ENCODE results near the gene QPCTL. TPM values are rescaled to one million over a fixed set of nuclear protein-coding genes. Genes with fewer than 3 reads are reported as not detected.
A peak's percentile ranks its signal among the peaks of the same experiment; 100 is the strongest.

Gene QPCTL
- total and polyA plus RNA-seq, 2 of the 13 experiments (the other 11 are each of a cell fraction or from before 2014, with no cell fraction given): 16.0 to 19.1 TPM

DNA sequence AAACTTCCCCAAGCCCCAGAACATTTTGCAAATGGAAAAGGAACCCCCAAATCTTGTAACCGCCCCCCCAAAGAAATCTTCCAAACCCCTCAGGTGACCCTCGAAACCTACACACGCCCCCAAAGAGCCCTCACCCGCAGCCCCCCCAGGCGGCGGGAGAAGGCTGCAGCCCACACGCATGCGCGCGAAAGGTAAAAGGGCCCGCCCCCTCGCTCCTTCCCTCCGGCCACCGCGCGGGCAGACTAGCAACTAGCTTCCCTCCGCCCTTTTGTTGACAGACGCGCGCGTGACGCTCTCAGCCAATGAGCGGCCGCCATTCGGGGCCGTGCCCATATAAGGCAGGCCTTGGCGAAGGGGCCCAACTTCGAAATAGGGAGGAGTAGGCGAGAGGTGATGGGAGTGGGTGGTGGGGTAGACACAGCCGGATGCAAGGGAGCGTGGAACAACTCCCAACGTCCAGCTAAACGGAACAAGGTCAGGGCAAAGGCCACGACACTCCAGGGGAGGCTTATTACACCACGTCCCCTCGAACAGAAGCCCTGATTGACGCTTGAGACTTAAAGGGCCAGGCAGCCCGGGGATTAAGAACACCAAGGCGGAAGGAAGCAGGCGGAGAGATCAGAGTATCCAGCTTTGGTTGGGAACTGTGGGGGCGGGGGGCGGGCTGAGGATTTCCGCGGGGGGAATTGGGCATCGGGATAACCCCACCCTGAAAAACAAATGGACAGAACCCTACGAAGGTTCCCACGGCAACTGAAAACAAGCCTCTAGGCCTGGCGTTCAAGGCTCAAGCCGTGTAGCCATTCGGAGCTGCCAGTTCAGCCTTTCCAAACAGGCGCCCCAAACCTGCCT is 24.9 kb downstream of the QPCTL start (continued):
- TF ChIP-seq, protein P1, sequence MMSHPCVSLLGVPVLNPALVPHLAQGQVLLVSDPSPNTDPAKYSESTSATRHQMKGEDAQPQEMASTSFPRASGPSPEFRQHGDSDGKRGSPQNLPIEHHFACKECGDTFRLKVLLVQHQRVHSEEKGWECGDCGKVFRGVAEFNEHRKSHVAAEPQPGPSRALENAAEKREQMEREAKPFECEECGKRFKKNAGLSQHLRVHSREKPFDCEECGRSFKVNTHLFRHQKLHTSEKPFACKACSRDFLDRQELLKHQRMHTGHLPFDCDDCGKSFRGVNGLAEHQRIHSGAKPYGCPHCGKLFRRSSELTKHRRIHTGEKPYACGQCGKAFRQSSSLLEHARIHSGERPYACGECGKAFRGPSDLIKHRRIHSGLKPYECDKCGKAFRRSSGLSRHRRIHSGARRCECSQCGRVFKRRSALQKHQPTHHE (CRISPR knock-in tag; IDR thresholded peaks at IDR 0.05; ENCODE audit: borderline replicate concordance): no peak; the same call in 1 of the 2 replicates
- TF ChIP-seq HNRNPLL (IDR thresholded peaks at IDR 0.05; ENCODE audit: low read depth, low read length, poor library complexity, severe bottlenecking) (peak; percentile 68), ZIK1 (CRISPR knock-in tag; IDR thresholded peaks at IDR 0.05; ENCODE audit: borderline replicate concordance, low read depth) (0 out of 2 replicates have a peak, but pooled peaks have one; percentile 61), RBM39 (IDR thresholded peaks at IDR 0.05; ENCODE audit: low read depth, low read length, poor library complexity, severe bottlenecking) (peak; percentile 58), PBX2 (CRISPR knock-in tag; IDR thresholded peaks at IDR 0.05) (peak; percentile 85), ZFP36L2 (CRISPR knock-in tag; IDR thresholded peaks at IDR 0.05) (no peak), ZBTB42 (CRISPR knock-in tag; IDR thresholded peaks at IDR 0.05) (no peak), ELF1 (CRISPR knock-in tag; IDR thresholded peaks at IDR 0.05) (peak; percentile 74), ZMYM3 (CRISPR knock-in tag; IDR thresholded peaks at IDR 0.05) (peak; percentile 87), TARDBP (CRISPR knock-in tag; IDR thresholded peaks at IDR 0.05) (peak; percentile 93), ZFP82 (CRISPR knock-in tag; IDR thresholded peaks at IDR 0.05; ENCODE audit: borderline replicate concordance) (0 out of 2 replicates have a peak, but pooled peaks have one; percentile 36), HNF4G (IDR thresholded peaks at IDR 0.05; ENCODE audit: borderline replicate concordance, low read depth, low read length) (peak; percentile 71; the same call in 1 of the 2 replicates), HNF4G (CRISPR knock-in tag; IDR thresholded peaks at IDR 0.05; ENCODE audit: borderline replicate concordance, low read depth) (no peak), SOX13 (IDR thresholded peaks at IDR 0.05) (no peak), SOX13 (CRISPR knock-in tag; conservative IDR thresholded peaks at IDR 0.05 in 1 of 2, IDR thresholded peaks at IDR 0.05 in 1 of 2) (0 out of 4 replicates have a peak, but pooled peaks of 1 of the 2 experiments have one; percentile 55), ZNF484 (CRISPR knock-in tag; IDR thresholded peaks at IDR 0.05; ENCODE audit: borderline replicate concordance, low read depth) (no peak), ZBTB21 (CRISPR knock-in tag; IDR thresholded peaks at IDR 0.05) (no peak), NR2F2 (IDR thresholded peaks at IDR 0.05; ENCODE audit: borderline replicate concordance, low read depth) (peak; percentile 89), GATAD1 (CRISPR knock-in tag; IDR thresholded peaks at IDR 0.05) (peak; percentile 80), HMG20A (CRISPR knock-in tag; IDR thresholded peaks at IDR 0.05; ENCODE audit: borderline replicate concordance) (peak; percentile 39; the same call in 1 of the 2 replicates), PPARG (CRISPR knock-in tag; conservative IDR thresholded peaks at IDR 0.05) (peak; percentile 99), LCORL (IDR thresholded peaks at IDR 0.05) (no peak), LCORL (CRISPR knock-in tag; IDR thresholded peaks at IDR 0.05) (peak; percentile 88), BRD4 (CRISPR knock-in tag; IDR thresholded peaks at IDR 0.05) (no peak), ZNF337 (CRISPR knock-in tag; IDR thresholded peaks at IDR 0.05; ENCODE audit: borderline replicate concordance, low read depth) (peak; percentile 74; the same call in 1 of the 2 replicates), RARG (CRISPR knock-in tag; IDR thresholded peaks at IDR 0.05; ENCODE audit: low read depth) (0 out of 2 replicates have a peak, but pooled peaks have one; percentile 61), ZNF772 (CRISPR knock-in tag; IDR thresholded peaks at IDR 0.05) (peak; percentile 96), NKX3-1 (CRISPR knock-in tag; IDR thresholded peaks at IDR 0.05) (peak; percentile 39; the same call in 1 of the 2 replicates), TBL1XR1 (IDR thresholded peaks at IDR 0.05; ENCODE audit: borderline replicate concordance, low read length, partially characterized antibody) (no peak), ZNF558 (CRISPR knock-in tag; IDR thresholded peaks at IDR 0.05; ENCODE audit: borderline replicate concordance) (peak; percentile 84; the same call in 1 of the 2 replicates)
